ENCODE results near the gene KRT77.

DNA sequence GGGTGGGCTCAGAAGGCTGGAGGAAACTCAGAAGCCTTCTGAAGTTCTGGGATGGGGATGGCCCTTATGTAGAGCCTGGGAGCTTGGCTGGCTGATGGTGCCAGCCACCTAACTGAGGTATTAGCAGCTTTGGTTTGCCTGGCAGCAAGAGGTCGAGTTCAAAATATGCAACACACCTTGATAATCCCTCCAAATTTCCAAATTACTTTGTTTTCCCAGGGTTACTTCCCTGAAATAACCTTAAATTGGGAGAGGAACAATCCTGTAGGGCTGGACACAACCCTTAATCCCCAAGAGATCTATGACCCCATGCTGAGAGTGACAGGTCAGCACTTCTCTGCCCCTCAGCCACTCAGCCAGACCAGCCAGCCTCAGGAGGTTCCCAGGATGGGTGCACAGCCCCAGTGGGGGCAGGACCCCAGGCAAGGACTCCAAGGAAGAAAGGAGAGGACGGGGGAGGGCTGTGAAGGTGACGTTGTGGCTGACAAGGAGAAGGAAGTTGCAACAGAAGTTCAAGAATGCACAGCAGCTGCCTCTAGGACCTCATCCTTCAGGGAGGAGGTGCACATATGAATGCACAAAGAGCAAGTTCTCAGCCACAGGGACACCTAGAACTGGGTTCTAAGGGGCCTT lies 18.6 kb upstream of the KRT77 start:
- TF ChIP-seq, protein P1, sequence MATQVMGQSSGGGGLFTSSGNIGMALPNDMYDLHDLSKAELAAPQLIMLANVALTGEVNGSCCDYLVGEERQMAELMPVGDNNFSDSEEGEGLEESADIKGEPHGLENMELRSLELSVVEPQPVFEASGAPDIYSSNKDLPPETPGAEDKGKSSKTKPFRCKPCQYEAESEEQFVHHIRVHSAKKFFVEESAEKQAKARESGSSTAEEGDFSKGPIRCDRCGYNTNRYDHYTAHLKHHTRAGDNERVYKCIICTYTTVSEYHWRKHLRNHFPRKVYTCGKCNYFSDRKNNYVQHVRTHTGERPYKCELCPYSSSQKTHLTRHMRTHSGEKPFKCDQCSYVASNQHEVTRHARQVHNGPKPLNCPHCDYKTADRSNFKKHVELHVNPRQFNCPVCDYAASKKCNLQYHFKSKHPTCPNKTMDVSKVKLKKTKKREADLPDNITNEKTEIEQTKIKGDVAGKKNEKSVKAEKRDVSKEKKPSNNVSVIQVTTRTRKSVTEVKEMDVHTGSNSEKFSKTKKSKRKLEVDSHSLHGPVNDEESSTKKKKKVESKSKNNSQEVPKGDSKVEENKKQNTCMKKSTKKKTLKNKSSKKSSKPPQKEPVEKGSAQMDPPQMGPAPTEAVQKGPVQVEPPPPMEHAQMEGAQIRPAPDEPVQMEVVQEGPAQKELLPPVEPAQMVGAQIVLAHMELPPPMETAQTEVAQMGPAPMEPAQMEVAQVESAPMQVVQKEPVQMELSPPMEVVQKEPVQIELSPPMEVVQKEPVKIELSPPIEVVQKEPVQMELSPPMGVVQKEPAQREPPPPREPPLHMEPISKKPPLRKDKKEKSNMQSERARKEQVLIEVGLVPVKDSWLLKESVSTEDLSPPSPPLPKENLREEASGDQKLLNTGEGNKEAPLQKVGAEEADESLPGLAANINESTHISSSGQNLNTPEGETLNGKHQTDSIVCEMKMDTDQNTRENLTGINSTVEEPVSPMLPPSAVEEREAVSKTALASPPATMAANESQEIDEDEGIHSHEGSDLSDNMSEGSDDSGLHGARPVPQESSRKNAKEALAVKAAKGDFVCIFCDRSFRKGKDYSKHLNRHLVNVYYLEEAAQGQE (IDR thresholded peaks at IDR 0.05; ENCODE audit: borderline replicate concordance) = no peak
- TF ChIP-seq CTCF (IDR thresholded peaks at IDR 0.05; ENCODE audit: poor library complexity, severe bottlenecking) = no peak
- TF ChIP-seq MXI1 (conservative IDR thresholded peaks at IDR 0.05; ENCODE audit: poor library complexity, severe bottlenecking) = no peak
- TF ChIP-seq POLR2AphosphoS5 (IDR thresholded peaks at IDR 0.05) = no peak
- TF ChIP-seq RAD21 (conservative IDR thresholded peaks at IDR 0.05) = no peak
- TF ChIP-seq EP300 (conservative IDR thresholded peaks at IDR 0.05; ENCODE audit: poor library complexity, severe bottlenecking) = no peak
- TF ChIP-seq EZH2 (IDR thresholded peaks at IDR 0.05; ENCODE audit: borderline replicate concordance, insufficient read depth, low read length, poor library complexity, severe bottlenecking) = no peak
- TF ChIP-seq TAF1 (IDR thresholded peaks at IDR 0.05; ENCODE audit: low read depth) = no peak
- TF ChIP-seq SMC3 (conservative IDR thresholded peaks at IDR 0.05; ENCODE audit: poor library complexity) = no peak

All from neural cell (in vitro differentiated cells).